Measurements from ENCODE around the gene C2. TPM values are rescaled to one million over a fixed set of nuclear protein-coding genes. Genes with fewer than 3 reads are reported as not detected.
A peak's percentile ranks its signal among the peaks of the same experiment; 100 is the strongest.

C2 gene
- polyA plus RNA-seq, 1 of the 3 experiments (the other 2 are of a cell fraction): 0.43 TPM

GRCh38 chr6:31935823-31936222 is 8.3 kb downstream of the C2 start:
- Histone ChIP-seq H3K27ac (ENCODE audit: low read depth in 2 of 2, low read length in 1 of 2) (no peak overlapping the region), H2AFZ (ENCODE audit: low read depth) (no peak overlapping the region), H3K27me3 (ENCODE audit: insufficient read depth) (no peaks in the 10 kb centered on the region; the same call in 1 of the 2 replicates), H3K9ac (no peak overlapping the region), H3K36me3 (replicated peaks in 1 of 2; ENCODE audit: control insufficient read depth in 1 of 2, insufficient read depth in 2 of 2, low read length in 1 of 2) (no peaks in the 10 kb centered on the region), H3K79me2 (ENCODE audit: insufficient read depth) (no peaks in the 10 kb centered on the region), H3F3A (replicated peaks; ENCODE audit: insufficient read depth) (no peaks in the 10 kb centered on the region), H3K9me3 (no peaks in the 10 kb centered on the region), H3K4me1 (ENCODE audit: control insufficient read depth in 1 of 2, insufficient read depth in 2 of 2, low read depth in 1 of 2, low read length in 1 of 2) (peaks cover 0 to 3% of the 10 kb centered on the region in 2 experiments; a peak in 1 of 4 replicates), H3K9me2 (no peaks in the 10 kb centered on the region), H4K20me1 (ENCODE audit: insufficient read depth) (no peaks in the 10 kb centered on the region), H3K4me3 (ENCODE audit: low read depth in 2 of 2, low read length in 1 of 2) (no peak overlapping the region), H3K4me2 (no peak overlapping the region)
- POLR2A ChIA-PET: no interaction called here
- 48% methylated on average over 8 of the region's 9 CpGs for WGBS (ENCODE audit: low lambda C conversion rate)
- DNase-seq: no peak
- TF ChIP-seq FOXJ3 (CRISPR knock-in tag; IDR thresholded peaks at IDR 0.05): no peak
- no peak for TF ChIP-seq GABPA (IDR thresholded peaks at IDR 0.05; ENCODE audit: low read depth)
- no peak for TF ChIP-seq EZH2phosphoT487 (IDR thresholded peaks at IDR 0.05; ENCODE audit: borderline replicate concordance, low read depth)
- CTCF ChIA-PET: interaction anchor here (0.8 to 1.4 kb wide), 2 partner anchors 16 to 48 kb away, joined by 3 to 6 read pairs; no protein-coding TSS in a partner anchor

GRCh38 chr6:31940256-31940664 is 12.7 kb downstream of the C2 start:
- Histone ChIP-seq H3K79me2 (ENCODE audit: insufficient read depth) (no peaks in the 10 kb centered on the region), H3K36me3 (replicated peaks in 1 of 2; ENCODE audit: control insufficient read depth in 1 of 2, insufficient read depth in 2 of 2, low read length in 1 of 2) (no peaks in the 10 kb centered on the region), H4K20me1 (ENCODE audit: insufficient read depth) (no peaks in the 10 kb centered on the region), H3K27me3 (ENCODE audit: insufficient read depth) (no peaks in the 10 kb centered on the region), H3K27ac (ENCODE audit: low read depth in 2 of 2, low read length in 1 of 2) (no peak overlapping the region), H3K4me1 (ENCODE audit: control insufficient read depth in 1 of 2, insufficient read depth in 2 of 2, low read depth in 1 of 2, low read length in 1 of 2) (peaks cover 0 to 7% of the 10 kb centered on the region in 2 experiments; a peak in 1 of 4 replicates), H3K9me2 (no peaks in the 10 kb centered on the region), H3K4me3 (ENCODE audit: low read depth in 2 of 2, low read length in 1 of 2) (no peak overlapping the region), H3F3A (replicated peaks; ENCODE audit: insufficient read depth) (peaks cover 6% of the 10 kb centered on the region), H3K4me2 (peak overlapping the region; percentile 41; the same call in 1 of the 2 replicates), H3K9ac (no peak overlapping the region), H3K9me3 (no peaks in the 10 kb centered on the region), H2AFZ (ENCODE audit: low read depth) (0 out of 2 replicates have a peak overlapping the region, but pooled peaks have one; percentile 59)
- DNase-seq: no peak
- ChIA-PET CTCF (interaction anchor here (1.1 to 2.5 kb wide), 2 partner anchors 12 to 149 kb away, joined by 3 to 14 read pairs; no protein-coding TSS in a partner anchor), POLR2A (interaction anchor here (0.8 kb wide), 1 partner anchor 10 kb away, joined by 4 read pairs; no protein-coding TSS in a partner anchor)
- no peak for TF ChIP-seq SIN3A (IDR thresholded peaks at IDR 0.05; ENCODE audit: borderline replicate concordance, low read depth, low read length)
- no peak for TF ChIP-seq FOXM1 (IDR thresholded peaks at IDR 0.05; ENCODE audit: low read depth)
- TF ChIP-seq EP300 (IDR thresholded peaks at IDR 0.05; ENCODE audit: borderline replicate concordance in 1 of 2, low read depth in 1 of 2, low read length in 1 of 2): no peak
- no peak for TF ChIP-seq SMC3 (IDR thresholded peaks at IDR 0.05; ENCODE audit: low read depth, low read length)
- TF ChIP-seq RFX5 (IDR thresholded peaks at IDR 0.05; ENCODE audit: low read length): no peak
- no peak for TF ChIP-seq IRF3 (IDR thresholded peaks at IDR 0.05; ENCODE audit: low read depth, low read length)
- no peak for TF ChIP-seq MAX (IDR thresholded peaks at IDR 0.05; ENCODE audit: low read depth)
- 17% methylated on average over 6 of the region's 6 CpGs for WGBS (ENCODE audit: low lambda C conversion rate)

Measured in SK-N-SH (cell line).